Activated CD4-positive, alpha-beta T cell treated with anti-CD3 and anti-CD28 coated beads, Interleukin-2, amount 10 ng/mL, durations not matched to agents 7 days and 5 days (primary cell): Measurements from ENCODE around the gene MEX3D. TPM values are rescaled to one million over a fixed set of nuclear protein-coding genes. Genes with fewer than 3 reads are reported as not detected.

Source experiments
- CTCF ChIA-PET: fragments of 350-600 bp; sonication (Branson Sonifier 250); formaldehyde crosslinking; loops from one replicate; lab custom pipeline; 2021; ENCODE audit warnings: antibody characterized with exemption; lab: Charles Lee
- POLR2A ChIA-PET: fragments of 350-600 bp; sonication (Branson Sonifier 250); formaldehyde crosslinking; loops from one replicate; lab custom pipeline; 2021; ENCODE audit warnings: antibody characterized with exemption; lab: Charles Lee
- DNase-seq: peaks from one replicate; pipeline ENCODE4 v3.0.0-alpha.2; 2020
- H3K27ac Mint-ChIP-seq: one replicate; pipeline ENCODE4 v1.8.0; 2021; ENCODE audit warnings: mild to moderate bottlenecking, moderate library complexity, mixed read lengths
- H3K27me3 Mint-ChIP-seq: one replicate; pipeline ENCODE4 v1.8.0; 2021; ENCODE audit warnings: mixed read lengths
- H3K36me3 Mint-ChIP-seq: one replicate; pipeline ENCODE4 v1.8.0; 2021; ENCODE audit warnings: low read depth, mixed read lengths
- H3K4me1 Mint-ChIP-seq: one replicate; pipeline ENCODE4 v1.8.0; 2021; ENCODE audit warnings: mixed read lengths
- H3K4me3 Mint-ChIP-seq: one replicate; pipeline ENCODE4 v1.8.0; 2021; ENCODE audit warnings: mild to moderate bottlenecking, moderate library complexity, mixed read lengths
- H3K9me3 Mint-ChIP-seq: one replicate; pipeline ENCODE4 v1.8.0; 2021; ENCODE audit warnings: mixed read lengths
- total RNA-seq, 2 experiments: library from RNA; stranded (reverse); gene quantifications; one replicate each; pipeline ENCODE4 v1.2.3, GENCODE V29; 2021

Gene MEX3D
- total RNA-seq, 2 experiments from 2014 or later: 10.0 to 12.1 TPM

DNA sequence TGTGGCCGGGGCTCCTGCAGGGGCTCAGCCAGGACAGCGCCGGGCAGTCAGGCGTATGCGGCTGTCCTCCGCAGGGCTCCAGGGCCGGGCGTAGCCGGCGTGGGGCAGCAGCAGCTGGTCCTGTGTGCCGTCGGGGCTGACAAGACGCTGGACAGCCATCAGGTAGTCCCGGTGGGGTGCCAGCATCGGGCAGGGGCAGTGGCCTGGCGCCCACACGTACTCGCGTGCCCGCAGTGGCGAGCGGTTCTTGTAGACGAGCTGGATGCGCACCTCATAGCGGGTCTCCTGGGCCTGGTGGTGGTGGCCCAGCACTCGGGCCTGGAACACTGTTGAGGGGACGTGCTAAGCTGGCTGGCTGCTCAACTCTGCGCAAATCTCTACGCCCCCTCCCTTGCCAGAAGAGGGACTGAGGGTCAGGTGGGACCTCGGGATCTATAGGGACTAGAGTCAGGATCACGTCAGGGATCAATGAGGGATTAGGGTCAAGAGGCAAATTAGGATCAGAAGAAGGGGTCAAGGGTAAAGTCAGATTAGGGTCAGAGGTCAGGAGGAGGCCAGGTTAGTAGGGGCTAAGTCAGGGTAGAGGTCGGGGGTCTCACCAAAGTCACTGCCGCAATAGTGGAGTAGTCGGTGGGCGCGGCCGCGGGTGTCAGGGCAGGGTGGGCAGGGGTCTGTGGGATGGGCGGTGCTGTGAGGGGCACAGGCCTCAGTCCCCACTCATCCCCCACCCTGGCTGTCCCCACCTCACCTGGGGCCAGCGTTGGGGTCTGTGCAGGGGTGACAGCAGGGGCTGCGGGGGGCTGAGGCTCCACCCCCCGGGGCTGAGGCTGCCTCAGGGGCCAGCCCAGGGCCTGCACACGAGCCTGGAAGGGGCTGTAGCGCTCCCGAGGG lies 61.9 kb downstream of the MEX3D start:
- ChIA-PET CTCF (interaction anchor here (1.0 kb wide), 1 partner anchor 63 kb away, joined by 4 read pairs; no protein-coding TSS in a partner anchor), POLR2A (no interaction called here)
- DNase-seq: no peak
- no peak overlapping the region for H3K27ac Mint-ChIP-seq
- no peaks in the 10 kb centered on the region for H3K36me3 Mint-ChIP-seq
- H3K4me1 Mint-ChIP-seq: peaks cover 12% of the 10 kb centered on the region
- H3K9me3 Mint-ChIP-seq: no peaks in the 10 kb centered on the region
- peaks cover 32% of the 10 kb centered on the region for H3K27me3 Mint-ChIP-seq
- no peak overlapping the region for H3K4me3 Mint-ChIP-seq

DNA sequence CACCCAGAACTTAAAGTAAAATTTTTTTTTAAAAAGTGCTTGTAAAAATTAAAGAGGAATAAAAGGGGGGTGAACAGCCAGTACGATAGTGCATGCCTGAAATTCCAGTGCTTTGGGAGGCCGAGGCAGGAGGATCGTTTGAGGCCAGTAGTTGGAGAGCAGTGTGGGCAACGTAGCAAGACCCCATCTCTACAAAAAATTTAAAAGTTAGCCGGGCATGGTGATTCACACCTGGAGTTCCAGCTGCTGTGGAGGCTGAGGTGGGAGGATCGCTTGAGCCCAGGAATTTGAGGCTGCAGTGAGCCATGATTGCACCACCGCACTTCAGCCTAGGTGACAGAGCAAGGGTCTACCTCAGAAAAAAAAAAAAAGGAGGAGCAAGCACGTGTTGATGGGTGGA lies 63.1 kb downstream of the MEX3D start:
- Mint-ChIP-seq H3K9me3 (no peaks in the 10 kb centered on the region), H3K27ac (no peak overlapping the region), H3K27me3 (peaks cover 24% of the 10 kb centered on the region), H3K36me3 (no peaks in the 10 kb centered on the region), H3K4me1 (peaks cover 10% of the 10 kb centered on the region), H3K4me3 (no peak overlapping the region)
- CTCF ChIA-PET: no interaction called here
- no peak for DNase-seq
- POLR2A ChIA-PET: no interaction called here

Other genes with a start within 250 kb of the MEX3D start
- 100 to 1,000 TPM in 1 of 2 experiments, 10 to 100 TPM in 1; 99.3 to 103 TPM for gene NDUFS7, start 184.4 kb downstream of the MEX3D start, total RNA-seq
- 10 to 100 TPM; 23.0 to 25.9 TPM for gene GAMT, start 166.8 kb downstream of the MEX3D start, total RNA-seq
- 100 to 1,000 TPM; 235 to 241 TPM for gene DAZAP1, start 160.7 kb downstream of the MEX3D start, total RNA-seq
- 1,000 to 10,000 TPM; 1,158 to 1,387 TPM for gene RPS15, start 129.9 kb downstream of the MEX3D start, total RNA-seq
- under 1 TPM; 0.02 to 0.10 TPM for gene APC2, start 118.2 kb downstream of the MEX3D start, total RNA-seq
- 10 to 100 TPM; 33.2 to 40.7 TPM for gene C19orf25, start 89.1 kb downstream of the MEX3D start, total RNA-seq
- gene PCSK4, start 78.0 kb downstream of the MEX3D start, total RNA-seq: 1 to 10 TPM; 3.8 to 4.4 TPM
- gene REEP6, start 77.1 kb downstream of the MEX3D start, total RNA-seq: 1 to 10 TPM; 1.6 to 1.8 TPM
- 1 to 10 TPM; 4.2 to 5.4 TPM for gene ADAMTSL5, start 55.3 kb downstream of the MEX3D start, total RNA-seq
- gene PLK5, start 44.2 kb downstream of the MEX3D start, total RNA-seq: not detected
- 10 to 100 TPM; 76.2 to 93.3 TPM for gene MBD3, start 24.5 kb upstream of the MEX3D start, total RNA-seq
- gene UQCR11, start 37.1 kb upstream of the MEX3D start, total RNA-seq: 100 to 1,000 TPM; 144 to 184 TPM
- 10 to 100 TPM; 84.5 to 85.9 TPM for gene TCF3, start 84.3 kb upstream of the MEX3D start, total RNA-seq
- gene ONECUT3, start 185.2 kb upstream of the MEX3D start, total RNA-seq: not detected
- gene ATP8B3, start 244.0 kb upstream of the MEX3D start, total RNA-seq: 10 to 100 TPM; 22.2 to 28.8 TPM